ENCODE measurements around the gene COL11A1.

GRCh38 chr1:102899935-102900334 is 208.4 kb downstream of the COL11A1 start:
- no peak for TF ChIP-seq CTCF (IDR thresholded peaks at IDR 0.05)
- no peak for TF ChIP-seq ZFX (IDR thresholded peaks at IDR 0.05; ENCODE audit: borderline replicate concordance)
